ENCODE data around the gene PNRC1.
"Not testable (repeated sequence)": the region's sequence is repeated elsewhere in the genome, so short reads cannot be mapped to it uniquely, and the experiment has no call there.

Gene PNRC1

DNA sequence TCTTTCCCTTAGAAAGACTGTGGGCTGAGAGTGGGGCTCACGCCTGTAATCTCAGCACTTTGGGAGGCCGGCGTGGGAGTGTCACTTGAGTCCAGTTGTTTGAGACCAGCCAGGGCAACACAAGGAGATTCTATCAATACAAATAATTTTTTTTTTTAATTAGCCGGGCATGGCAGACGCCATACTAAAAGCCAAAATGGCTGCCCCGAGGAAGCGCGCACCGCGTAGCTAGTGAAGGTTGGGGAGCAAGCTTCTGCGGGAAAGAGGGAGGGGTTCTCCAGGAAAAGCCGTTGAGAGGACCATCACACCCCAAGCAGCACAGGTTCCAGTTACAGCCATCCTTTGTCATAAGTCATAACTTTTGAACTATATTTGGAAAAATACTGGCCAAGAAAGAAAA is 21.3 kb upstream of the PNRC1 start:
- DNase-seq (ENCODE audit: low read depth), result no peak

DNA sequence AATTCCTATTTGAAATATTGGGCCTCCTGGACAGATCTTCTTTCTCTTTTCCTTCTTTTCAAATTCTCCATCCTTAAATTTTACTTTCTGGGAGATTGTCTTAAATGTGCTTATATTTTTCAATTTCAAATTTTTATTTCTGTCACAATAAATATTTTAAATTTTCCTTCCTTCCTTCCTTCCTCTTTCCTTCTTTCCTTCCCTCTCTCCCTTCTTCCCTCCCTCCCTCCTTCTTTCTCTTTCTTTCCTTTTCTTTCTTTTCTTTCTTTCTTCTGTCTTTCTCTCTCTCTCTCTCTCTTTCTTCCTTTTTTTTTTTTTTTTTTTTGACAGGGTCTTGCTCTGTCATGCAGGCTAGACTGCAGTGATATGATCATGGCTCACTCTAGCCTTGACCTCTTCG is 16.7 kb upstream of the PNRC1 start:
- DNase-seq (ENCODE audit: low read depth), result no peak

DNA sequence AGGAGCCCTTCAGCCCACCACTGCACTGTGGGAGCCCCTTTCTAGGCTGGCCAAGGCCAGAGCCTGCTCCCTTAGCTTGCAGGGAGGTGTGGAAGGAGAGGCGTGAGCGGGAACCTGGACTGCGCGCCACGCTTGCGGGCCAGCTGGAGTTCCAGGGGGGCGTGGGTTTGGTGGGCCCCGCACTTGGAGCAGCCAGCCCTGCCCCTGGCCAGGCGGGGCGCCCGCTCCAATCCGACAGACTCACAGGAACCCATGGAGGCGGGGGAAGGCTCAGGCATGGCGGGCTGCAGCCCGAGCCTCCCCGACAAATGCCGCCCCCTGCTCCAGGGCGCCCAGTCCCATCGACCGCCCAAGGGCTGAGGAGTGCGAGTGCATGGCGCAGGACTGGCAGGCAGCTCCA is 15.6 kb upstream of the PNRC1 start:
- not testable (repeated sequence) for DNase-seq (ENCODE audit: low read depth)

DNA sequence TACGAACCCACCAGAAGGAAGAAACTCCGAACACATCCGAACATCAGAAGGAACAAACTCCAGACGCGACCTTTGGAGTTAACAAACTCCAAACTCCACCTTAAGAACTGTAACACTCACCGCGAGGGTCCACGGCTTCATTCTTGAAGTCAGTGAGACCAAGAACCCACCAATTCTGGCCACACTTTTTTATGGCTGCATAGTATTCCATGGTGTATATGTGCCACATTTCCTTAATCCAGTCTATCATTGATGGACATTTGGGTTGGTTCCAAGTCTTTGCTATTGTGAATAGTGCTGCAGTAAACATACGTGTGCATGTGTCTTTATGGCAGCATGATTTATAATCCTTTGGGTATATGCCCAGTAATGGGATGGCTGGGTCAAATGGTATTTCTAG is 14.4 kb upstream of the PNRC1 start:
- DNase-seq (ENCODE audit: low read depth), result not testable (repeated sequence)

DNA sequence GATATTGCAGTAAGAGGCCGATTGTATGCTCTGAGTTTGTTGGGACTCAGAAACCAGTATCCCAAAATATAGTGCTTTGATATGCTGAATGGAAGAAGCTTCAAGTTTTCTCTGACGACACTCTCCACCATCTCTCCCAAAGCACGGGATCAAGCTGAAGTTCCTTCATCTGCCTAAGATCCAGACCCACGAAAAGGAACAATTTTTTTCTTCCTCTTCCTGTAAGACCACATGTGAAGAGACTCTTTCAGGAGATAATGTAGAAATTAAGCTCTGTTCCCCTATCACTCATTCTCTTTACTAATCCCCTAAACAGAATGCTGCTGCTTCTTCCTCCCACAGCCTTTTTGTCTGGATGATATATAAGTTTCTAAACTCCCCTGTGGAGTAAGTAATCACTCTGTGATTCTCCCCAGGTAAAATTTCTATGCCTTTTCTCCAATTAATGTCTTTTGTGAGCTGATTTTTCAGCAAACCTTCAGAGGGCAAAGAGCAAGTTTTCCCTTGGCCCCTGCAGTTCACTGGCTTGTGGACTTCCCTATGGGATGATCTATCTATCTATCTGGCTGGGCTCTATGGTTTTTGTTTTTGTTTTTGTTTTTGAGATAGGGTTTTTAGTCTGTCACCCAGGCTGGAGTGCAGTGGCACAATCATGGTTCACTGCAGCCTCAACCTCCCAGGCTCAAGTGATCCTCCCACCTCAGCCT is 13.5 kb upstream of the PNRC1 start:
- no peak for DNase-seq (ENCODE audit: low read depth)

DNA sequence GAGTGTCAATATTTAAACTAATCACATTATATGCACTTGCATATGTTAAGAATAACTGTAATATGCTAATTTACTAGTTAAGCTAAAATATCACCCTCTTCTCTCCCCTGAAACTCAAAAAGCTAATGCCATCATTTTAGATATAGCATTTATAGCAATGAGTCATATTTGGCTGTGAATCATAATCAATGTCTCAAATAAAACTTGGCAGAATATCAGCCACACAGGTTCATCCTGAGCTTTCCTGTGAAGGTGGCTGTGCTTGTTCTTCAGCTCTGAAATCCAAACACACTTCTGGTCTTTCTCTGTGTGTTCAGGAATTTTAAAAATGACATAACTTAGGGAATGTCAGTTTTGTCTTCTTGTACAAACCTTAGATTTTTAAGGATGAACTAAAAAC is 12.8 kb upstream of the PNRC1 start:
- DNase-seq (ENCODE audit: low read depth), result no peak

DNA sequence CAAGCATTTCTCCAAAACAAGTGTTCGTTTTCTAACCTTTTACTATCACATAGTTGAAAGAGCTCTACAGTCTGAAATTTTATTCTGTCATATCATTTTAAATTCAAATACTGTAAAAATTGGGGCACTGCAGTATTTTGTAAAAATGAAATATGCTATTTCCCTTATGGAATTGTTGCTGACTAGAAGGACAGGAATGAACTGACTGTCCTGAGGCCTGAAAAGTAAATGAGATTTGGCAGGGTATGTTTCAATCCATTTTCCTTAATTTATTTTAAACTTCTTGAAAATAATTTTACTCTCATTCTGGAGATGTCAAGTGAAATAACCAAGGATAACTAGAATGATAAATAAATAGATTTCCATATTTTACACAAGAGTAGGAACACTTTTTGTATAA is 11.9 kb upstream of the PNRC1 start:
- no peak for DNase-seq (ENCODE audit: low read depth)

DNA sequence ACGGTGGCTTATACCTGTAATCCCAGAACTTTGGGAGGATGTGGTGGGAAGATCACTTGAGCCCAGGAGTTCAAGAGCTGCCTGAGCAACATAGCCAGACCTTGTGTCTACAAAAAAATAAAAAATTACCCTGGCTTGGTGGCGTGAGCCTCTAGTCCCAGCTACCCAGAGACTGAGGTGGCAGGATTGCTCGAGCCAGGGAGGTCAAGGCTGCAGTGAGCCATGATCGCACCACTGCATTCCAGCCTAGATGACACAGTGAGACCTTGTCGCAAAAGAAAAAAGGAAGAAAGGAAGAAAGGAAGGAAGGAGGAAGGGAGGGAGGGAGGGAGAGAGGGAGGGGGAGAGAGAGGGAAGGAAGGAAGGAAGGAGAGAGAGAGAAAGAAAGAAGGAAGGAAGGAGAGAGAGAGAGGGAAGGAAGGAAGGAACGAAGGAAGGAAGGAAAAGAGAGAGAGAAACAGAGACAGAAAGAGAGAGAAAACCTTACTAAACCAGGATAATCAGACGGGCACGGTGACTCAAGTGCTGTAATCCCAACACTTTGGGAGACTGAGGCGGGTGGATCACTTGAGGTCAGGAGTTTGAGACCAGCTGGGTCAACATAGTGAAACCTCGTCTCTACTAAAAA is 10.9 kb upstream of the PNRC1 start:
- no peak for DNase-seq (ENCODE audit: low read depth)

DNA sequence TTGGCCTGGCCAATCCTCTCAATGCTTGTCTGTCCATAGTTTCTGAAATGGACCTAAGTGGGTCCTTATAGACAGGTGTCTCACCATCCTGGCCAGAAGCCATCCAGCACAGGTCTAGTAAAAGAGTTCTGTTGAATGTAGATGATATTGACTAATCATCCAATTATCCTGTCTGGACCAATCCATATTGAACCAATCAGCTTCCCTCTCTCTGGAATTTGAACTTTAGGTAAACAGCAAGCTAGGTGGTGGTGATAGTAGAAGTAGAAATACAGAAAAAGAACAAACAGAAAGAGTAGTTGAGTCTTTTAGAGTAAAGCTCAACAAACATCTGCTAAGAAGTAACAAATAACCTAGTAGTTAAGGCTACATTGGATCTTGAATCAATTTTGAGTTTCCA is 9.5 kb upstream of the PNRC1 start:
- DNase-seq (ENCODE audit: low read depth), result no peak

DNA sequence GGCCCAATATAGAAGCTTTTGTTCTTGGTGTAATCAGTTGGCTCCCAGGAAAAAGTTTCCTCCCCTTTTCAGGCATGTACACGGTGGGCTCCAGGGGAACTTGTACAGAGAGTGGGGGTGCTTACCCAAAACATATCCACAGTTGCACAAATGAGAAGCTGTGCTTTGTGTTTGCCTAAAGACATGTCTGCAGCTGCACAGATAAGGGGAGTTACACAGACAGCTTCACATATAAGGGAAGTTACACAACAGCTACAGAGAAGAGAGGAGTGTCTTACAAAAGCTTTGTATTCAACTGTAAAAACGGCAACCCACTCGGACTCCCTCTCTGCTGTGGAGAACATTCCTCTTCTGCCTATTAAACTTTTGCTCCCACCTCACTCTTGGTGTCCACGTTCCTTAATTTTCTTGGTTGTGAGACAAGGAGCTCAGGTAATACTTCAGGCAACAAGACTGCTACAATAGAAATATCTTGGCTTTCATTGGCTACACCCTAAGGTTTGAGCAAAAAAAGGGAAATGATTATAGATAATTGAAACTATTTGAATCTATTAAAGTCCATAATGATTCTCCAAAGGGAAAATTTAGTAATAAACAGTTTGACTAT is 7.4 kb upstream of the PNRC1 start:
- DNase-seq (ENCODE audit: low read depth), result no peak

DNA sequence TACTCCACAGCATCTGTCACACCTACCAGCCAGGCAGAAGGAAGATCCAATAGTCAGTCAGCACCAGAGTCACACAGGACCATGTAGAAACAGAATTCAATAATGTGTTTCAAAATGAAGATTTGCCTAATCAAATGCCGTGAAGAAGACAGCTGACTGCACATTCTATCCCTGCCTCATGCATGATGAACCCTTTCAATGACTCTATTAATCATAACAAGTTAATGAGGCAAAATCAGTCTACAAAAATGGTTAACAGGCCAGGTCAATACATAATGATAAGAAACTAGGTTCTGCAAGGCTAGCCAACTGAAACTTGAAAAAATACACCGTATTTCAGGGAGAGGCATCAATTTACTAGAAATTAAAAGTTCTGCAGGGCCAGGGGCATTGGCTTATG is 6.7 kb upstream of the PNRC1 start:
- DNase-seq (ENCODE audit: low read depth), result no peak

DNA sequence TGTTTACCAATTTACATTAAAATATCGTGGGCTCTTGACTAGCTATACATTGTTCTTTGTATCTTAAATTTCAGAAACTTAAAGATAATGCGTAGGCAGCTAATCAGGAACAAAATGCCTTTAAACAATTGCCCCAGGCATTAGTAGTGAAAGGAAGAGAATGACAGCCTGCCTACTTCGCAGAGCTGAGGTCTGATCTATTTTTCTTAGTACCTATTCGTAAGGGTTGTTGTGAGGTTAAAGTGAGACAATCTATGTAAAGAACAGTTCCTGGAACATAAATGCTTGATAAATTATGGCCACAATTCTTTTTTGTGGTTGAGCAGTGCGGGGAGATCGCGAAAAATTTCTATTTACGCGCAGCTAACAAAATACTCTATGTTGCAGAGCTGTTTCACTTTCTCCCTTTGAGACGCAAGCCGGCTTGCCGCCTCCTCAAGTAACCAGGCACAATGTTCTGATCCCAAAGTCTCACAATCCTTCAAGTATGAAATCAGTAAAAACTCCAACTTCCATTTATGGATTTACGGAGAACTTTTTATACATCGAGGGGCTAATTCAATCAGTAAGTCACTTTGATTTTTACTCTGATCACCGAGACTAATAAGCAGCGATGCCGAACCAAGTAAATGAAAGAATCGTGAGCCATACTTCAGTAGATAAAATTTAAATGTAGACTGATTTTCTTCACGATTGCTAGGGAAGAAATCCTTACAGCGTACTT is 878 bp upstream of the PNRC1 start:
- peak; percentile 34 for DNase-seq (ENCODE audit: low read depth)

DNA sequence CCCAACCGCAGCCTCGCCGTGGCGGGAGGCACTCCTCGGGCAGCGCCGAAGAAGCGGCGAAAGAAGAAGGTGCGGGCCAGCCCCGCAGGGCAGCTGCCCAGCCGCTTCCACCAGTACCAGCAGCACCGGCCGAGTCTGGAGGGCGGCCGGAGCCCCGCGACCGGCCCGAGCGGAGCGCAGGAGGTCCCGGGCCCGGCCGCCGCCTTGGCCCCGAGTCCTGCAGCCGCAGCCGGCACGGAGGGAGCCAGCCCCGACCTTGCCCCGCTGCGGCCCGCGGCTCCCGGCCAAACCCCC is 525 bp downstream of the PNRC1 start:
- DNase-seq (ENCODE audit: low read depth), result no peak

DNA sequence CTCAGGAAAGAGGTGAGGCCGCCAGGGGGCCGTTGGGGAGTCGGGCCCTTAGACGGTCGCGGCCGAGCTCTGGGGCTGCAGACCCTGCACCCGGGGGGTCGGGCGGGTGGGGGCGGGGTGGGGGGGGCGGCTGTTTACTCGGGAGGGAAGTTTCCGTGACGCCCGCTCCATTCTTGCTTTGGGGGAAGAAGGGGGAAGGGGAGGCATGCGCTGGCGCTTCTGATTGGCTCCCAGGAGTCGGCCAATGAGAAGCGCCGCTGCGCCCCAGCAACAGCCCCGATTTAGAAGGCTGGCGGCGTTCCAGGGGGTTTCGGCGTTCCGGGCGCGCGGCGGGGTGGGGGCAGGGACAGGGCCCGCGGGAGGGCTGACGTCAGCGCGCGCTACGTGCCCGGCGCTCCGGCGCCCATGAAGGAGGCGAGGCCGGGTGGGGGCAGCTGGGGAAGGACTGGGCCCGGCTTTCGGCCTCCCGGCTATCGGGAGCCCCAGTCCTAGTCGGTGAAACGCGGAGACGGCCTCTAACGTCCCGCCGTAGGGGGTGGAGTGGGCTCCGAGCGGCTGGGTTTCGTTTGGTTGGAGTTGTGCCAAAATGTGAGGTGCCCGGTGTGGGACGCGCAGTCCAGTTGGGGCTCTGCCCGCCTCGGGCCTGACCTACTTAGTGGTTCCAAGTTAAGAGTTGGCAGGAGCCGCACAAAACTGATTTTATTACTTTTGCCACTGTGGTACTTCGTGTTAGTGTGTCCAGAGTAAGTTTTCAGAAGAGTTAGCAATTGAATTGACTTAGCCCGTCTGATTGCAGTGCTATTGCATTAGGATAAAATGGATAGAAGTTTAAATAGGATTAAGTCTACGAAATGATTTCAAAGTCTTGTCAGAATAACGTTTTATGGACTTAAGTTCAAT is 1.1 kb downstream of the PNRC1 start:
- peak; percentile 100 for DNase-seq (ENCODE audit: low read depth)

DNA sequence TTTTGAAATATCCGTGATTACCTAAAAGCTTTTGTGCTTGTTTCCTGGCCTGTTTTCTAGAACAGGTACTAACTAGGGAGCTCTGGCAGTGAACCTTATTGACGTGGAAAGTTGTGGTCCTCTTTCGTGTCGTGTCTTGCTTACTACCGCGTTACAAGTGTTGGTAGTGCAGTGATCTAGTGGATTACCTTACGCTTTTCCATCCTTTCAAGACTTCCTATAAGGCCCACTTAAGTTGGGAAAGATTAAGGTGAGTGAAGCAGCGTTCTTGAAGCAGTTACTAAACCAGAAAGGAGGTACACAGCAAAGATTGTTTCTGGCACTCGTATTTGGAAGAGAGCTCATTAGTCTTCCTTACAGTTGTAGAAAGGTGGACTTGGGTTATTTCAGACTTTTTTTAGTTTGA is 1.9 kb downstream of the PNRC1 start:
- no peak for DNase-seq (ENCODE audit: low read depth)

DNA sequence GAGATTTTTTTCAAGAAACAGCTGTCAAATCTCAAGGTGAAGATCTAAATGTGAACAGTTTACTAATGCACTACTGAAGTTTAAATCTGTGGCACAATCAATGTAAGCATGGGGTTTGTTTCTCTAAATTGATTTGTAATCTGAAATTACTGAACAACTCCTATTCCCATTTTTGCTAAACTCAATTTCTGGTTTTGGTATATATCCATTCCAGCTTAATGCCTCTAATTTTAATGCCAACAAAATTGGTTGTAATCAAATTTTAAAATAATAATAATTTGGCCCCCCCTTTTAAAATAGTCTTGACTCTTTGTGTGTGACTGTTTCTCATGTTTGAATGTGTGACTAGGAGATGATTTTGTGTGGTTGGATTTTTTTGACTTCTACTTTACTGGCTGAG is 4.0 kb downstream of the PNRC1 start:
- no peak for DNase-seq (ENCODE audit: low read depth)

DNA sequence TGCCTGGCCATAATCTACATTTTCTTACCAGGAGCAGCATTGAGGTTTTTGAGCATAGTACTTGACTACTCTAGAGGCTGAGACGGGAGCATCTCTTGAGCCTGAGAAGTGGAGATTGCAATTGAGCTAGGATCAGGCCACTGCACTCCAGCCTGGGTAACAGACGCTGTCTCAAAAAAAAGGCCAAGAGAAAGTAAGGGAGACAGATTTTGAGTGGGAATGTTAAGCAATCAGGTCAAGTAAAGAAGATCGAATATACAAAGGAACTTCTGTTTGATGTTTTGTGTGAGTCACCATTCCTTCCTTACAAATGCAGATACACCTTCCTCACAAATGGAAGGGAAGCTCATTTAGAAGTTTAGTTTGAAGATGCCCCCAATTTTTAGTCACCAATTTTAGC is 4.4 kb downstream of the PNRC1 start:
- no peak for DNase-seq (ENCODE audit: low read depth)

DNA sequence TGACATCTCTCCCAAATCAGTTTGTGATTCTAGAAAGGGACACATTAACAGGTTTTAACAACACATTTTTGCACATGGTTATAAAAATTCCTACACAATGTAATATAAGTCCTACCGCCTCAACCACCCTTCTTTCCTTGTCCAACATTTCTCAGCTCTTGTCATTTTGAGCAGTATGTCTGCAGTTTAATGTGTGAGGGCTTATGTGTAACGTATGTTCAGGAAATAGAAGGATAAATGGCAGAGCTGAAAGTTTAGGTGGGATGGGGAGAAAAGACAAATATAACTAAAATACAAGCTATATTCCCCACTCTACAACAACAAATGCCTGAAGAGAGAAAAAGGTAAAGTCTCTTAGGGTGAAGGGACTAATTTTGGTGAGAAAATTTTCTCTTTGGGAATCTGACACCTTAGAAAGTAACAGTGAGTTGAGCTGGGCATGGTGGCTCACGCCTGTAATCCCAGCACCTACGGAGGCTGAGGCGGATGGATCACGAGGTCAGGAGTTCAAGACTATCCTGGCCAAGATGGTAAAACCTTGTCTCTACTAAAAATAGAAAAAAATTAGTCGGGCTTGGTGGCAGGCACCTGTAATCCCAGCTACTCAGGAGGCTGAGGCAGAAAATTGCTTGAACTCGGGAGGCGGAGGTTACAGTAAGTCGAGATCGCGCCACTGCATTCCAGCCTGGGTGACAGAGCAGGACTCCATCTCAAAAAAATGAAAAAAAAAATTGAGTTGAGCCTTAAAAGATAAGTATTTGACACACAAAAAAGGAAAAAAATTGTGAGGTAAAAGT is 5.1 kb downstream of the PNRC1 start:
- no peak for DNase-seq (ENCODE audit: low read depth)

DNA sequence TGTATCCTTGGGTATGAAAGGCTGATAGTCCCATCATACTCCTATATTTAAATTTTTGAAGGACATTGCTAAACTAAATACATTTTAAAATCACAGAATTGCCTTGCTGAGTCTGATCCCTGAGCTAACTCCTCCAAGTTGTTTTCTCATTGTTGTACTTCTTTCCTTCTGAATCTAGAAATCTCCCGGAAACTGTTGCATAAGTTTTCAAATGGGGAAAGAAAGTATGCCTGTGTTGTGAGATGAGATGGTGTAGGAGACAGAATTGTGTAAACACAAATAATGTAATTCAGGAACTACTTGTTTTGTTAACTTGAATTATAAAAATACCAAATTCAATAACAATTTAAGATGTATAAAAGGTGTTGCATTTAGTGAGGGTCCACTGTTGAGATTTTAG is 7.3 kb downstream of the PNRC1 start:
- DNase-seq (ENCODE audit: low read depth), result no peak

DNA sequence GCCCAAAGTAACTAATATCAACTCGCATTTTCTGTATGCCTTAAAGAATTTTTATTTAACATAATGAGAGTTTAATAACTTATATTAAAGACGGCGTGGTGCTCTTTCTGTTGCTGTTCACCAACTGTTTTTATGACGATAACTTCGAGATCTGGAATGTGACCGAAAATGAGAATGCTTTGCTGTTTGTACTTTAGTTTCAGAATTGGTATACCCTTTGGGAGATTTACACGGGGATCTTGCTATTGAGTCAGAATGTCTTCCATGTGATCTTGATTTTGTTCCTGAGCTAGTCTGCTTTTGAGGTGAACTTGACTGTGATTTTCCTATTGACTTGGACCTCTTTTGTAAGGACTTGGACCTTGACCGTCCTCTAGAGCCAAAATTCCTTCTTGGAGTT is 17.9 kb downstream of the PNRC1 start:
- DNase-seq (ENCODE audit: low read depth), result no peak

DNA sequence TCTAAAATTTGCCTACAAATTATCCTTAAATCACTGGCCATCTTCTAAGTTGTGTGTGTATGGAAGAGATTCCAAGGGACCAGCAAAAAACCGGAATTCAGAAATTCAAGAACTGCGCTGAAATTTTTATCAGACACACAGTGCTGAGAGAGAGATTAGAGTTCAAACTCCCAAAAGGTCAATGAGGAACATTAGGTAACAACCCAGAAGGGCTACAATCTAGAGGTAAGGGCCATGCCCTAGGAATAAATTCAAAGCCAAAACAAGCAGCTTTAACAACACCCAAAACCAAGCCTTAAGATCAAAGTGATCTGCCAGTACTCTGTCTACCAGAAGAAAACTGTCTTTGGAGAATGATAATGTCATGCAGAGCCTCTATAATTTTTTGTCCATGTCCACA is 19.6 kb downstream of the PNRC1 start:
- DNase-seq (ENCODE audit: low read depth), result no peak

Measured in activated T-cell treated with anti-CD3 and anti-CD28 coated beads for 1 hour (primary cell).